Fibroblast of lung (primary cell): ENCODE data around the gene NOD1. TPM values are rescaled to one million over a fixed set of nuclear protein-coding genes. Genes with fewer than 3 reads are reported as not detected.

Source experiments
- DNase-seq, 2 donors: peaks; one replicate each; pipeline versions ENCODE4 v3.0.0 to v3.0.0-alpha.2; 2010; ENCODE audit warnings: low read depth in 2 of 2
- H2AFZ ChIP-seq: 2 replicates; pipeline ENCODE4 v1.5.1; 2012; ENCODE audit warnings: low read length, control low read depth, inconsistent platforms
- H3K27ac ChIP-seq: 2 replicates; pipeline ENCODE4 v1.5.1; 2011; ENCODE audit warnings: low read length, control low read depth; ENCODE audit not compliant: insufficient read depth
- H3K27me3 ChIP-seq: 2 replicates; pipeline ENCODE4 v1.5.1; 2011; ENCODE audit warnings: mild to moderate bottlenecking, low read length; ENCODE audit not compliant: control insufficient read depth, insufficient read depth
- H3K36me3 ChIP-seq: 2 replicates; pipeline ENCODE4 v1.5.1; 2011; ENCODE audit warnings: low read length; ENCODE audit not compliant: control insufficient read depth, insufficient read depth
- H3K4me1 ChIP-seq: 2 replicates; pipeline ENCODE4 v1.5.1; 2011; ENCODE audit warnings: low read length; ENCODE audit not compliant: control insufficient read depth, insufficient read depth; ENCODE audit errors: extremely low read depth
- H3K4me2 ChIP-seq: 2 replicates; pipeline ENCODE4 v1.5.1; 2011; ENCODE audit warnings: low read length, control low read depth; ENCODE audit not compliant: insufficient read depth; ENCODE audit errors: extremely low read depth
- H3K4me3 ChIP-seq, 4 experiments: fragments of 200-600 bp in 1 of 4; sonication (generic) in 1 of 4; replicated peaks in 1 of 4; 2 replicates each; pipeline ENCODE4 v1.5.1; 2011 to 2016; ENCODE audit warnings: low read length in 4 of 4, low read depth in 3 of 4, mild to moderate bottlenecking in 3 of 4, control low read depth in 2 of 4, inconsistent platforms in 1 of 4, mixed read lengths in 1 of 4; ENCODE audit not compliant: insufficient read depth in 1 of 4; ENCODE audit errors: control extremely low read depth in 1 of 4
- H3K79me2 ChIP-seq: 2 replicates; pipeline ENCODE4 v1.5.1; 2012; ENCODE audit warnings: mild to moderate bottlenecking, low read length, inconsistent platforms; ENCODE audit not compliant: control insufficient read depth, insufficient read depth
- H3K9ac ChIP-seq: 2 replicates; pipeline ENCODE4 v1.5.1; 2011; ENCODE audit warnings: mild to moderate bottlenecking, low read length, control low read depth; ENCODE audit not compliant: insufficient read depth
- H3K9me3 ChIP-seq: 2 replicates; pipeline ENCODE4 v1.5.1; 2012; ENCODE audit warnings: low read depth, low read length; ENCODE audit not compliant: control insufficient read depth, insufficient read depth
- H4K20me1 ChIP-seq: 2 replicates; pipeline ENCODE4 v1.5.1; 2011; ENCODE audit warnings: low read length; ENCODE audit not compliant: control insufficient read depth, insufficient read depth; ENCODE audit errors: extremely low read depth
- CTCF ChIP-seq, 2 donors: IDR thresholded peaks in 1 of 2; conservative IDR thresholded peaks in 1 of 2; 1 replicate in 1 of 2; 2 replicates in 1 of 2; pipeline ENCODE4 v1.5.1; 2011 to 2012; ENCODE audit warnings: low read length in 2 of 2, control low read depth in 1 of 2, inconsistent platforms in 1 of 2, low read depth in 1 of 2, mild to moderate bottlenecking in 1 of 2
- EZH2 ChIP-seq: IDR thresholded peaks from 2 replicates; pipeline ENCODE4 v1.5.1; 2012; ENCODE audit warnings: low read length, control low read depth, mild to moderate bottlenecking; ENCODE audit errors: missing control alignments
- polyA plus RNA-seq, 2 donors: library from polyadenylated mRNA; depleted of rRNA in 1 of 2; stranded (reverse) in 1 of 2; unstranded in 1 of 2; fragments of >200 nt; gene quantifications; 2 replicates each; pipeline ENCODE4 v1.2.1, GENCODE V29; 2011 to 2012; ENCODE audit warnings: missing spikeins in 1 of 2
- total RNA-seq: library from RNA; depleted of rRNA; stranded (reverse); fragments of >200 nt; gene quantifications from 2 replicates; pipeline ENCODE4 v1.2.1, GENCODE V29; 2014

The NOD1 gene
- total and polyA plus RNA-seq, 2 donors (not counting 1 experiment from before 2014, with no cell fraction given) = 3.3 to 7.3 TPM

- Histone ChIP-seq H3K36me3 (no peaks in the 10 kb centered on the region), H3K27me3 (no peaks in the 10 kb centered on the region), H3K4me2 (no peak overlapping the region), H3K27ac (no peak overlapping the region), H3K4me3 (no peak overlapping the region), H3K9me3 (no peaks in the 10 kb centered on the region), H2AFZ (no peak overlapping the region), H3K4me1 (no peaks in the 10 kb centered on the region), H3K9ac (no peak overlapping the region), H4K20me1 (no peaks in the 10 kb centered on the region), H3K79me2 (no peaks in the 10 kb centered on the region)
- no peak for DNase-seq
- TF ChIP-seq CTCF (conservative IDR thresholded peaks at IDR 0.05 in 1 of 2, IDR thresholded peaks at IDR 0.05 in 1 of 2; ENCODE audit: low read depth in 1 of 2, low read length in 2 of 2) (no peak), EZH2 (no peak)
Observed at GRCh38 chr7:30403477-30403876, 75.1 kb downstream of the NOD1 start.

- no peak overlapping the region for H3K4me2 ChIP-seq
- H3K27ac ChIP-seq = no peak overlapping the region
- peak in 1 of 2 donors; percentile 28 for DNase-seq
- H3K27me3 ChIP-seq = no peaks in the 10 kb centered on the region
- TF ChIP-seq EZH2 = no peak
- peak in 1 of 2 donors; percentile 32 for TF ChIP-seq CTCF (conservative IDR thresholded peaks at IDR 0.05 in 1 of 2, IDR thresholded peaks at IDR 0.05 in 1 of 2; ENCODE audit: low read depth in 1 of 2, low read length in 2 of 2)
- H3K36me3 ChIP-seq = no peaks in the 10 kb centered on the region
- H3K4me1 ChIP-seq = no peaks in the 10 kb centered on the region
- H3K9me3 ChIP-seq = no peaks in the 10 kb centered on the region
- H2AFZ ChIP-seq = no peak overlapping the region
- H3K9ac ChIP-seq = no peak overlapping the region
- H3K79me2 ChIP-seq = no peaks in the 10 kb centered on the region
- H4K20me1 ChIP-seq = no peaks in the 10 kb centered on the region
- H3K4me3 ChIP-seq = no peak overlapping the region
Observed at GRCh38 chr7:30396389-30396788, 82.2 kb downstream of the NOD1 start.

- Histone ChIP-seq H3K9ac (no peak overlapping the region), H3K4me2 (no peak overlapping the region)
Observed at GRCh38 chr7:30395676-30396075, 82.9 kb downstream of the NOD1 start.

More at GRCh38 chr7:30395676-30396075, 82.9 kb downstream of the NOD1 start:
- H4K20me1 ChIP-seq = no peaks in the 10 kb centered on the region
- H3K9me3 ChIP-seq = no peaks in the 10 kb centered on the region
- no peak overlapping the region for H2AFZ ChIP-seq
- no peaks in the 10 kb centered on the region for H3K36me3 ChIP-seq
- DNase-seq = no peak
- no peak overlapping the region for H3K4me3 ChIP-seq
- H3K27ac ChIP-seq = no peak overlapping the region
- no peaks in the 10 kb centered on the region for H3K4me1 ChIP-seq
- TF ChIP-seq EZH2 = no peak
- TF ChIP-seq CTCF (conservative IDR thresholded peaks at IDR 0.05 in 1 of 2, IDR thresholded peaks at IDR 0.05 in 1 of 2; ENCODE audit: low read depth in 1 of 2, low read length in 2 of 2) = no peak
- no peaks in the 10 kb centered on the region for H3K79me2 ChIP-seq
- H3K27me3 ChIP-seq = no peaks in the 10 kb centered on the region
